ENCODE results near the gene KNDC1.

Gene KNDC1

DNA sequence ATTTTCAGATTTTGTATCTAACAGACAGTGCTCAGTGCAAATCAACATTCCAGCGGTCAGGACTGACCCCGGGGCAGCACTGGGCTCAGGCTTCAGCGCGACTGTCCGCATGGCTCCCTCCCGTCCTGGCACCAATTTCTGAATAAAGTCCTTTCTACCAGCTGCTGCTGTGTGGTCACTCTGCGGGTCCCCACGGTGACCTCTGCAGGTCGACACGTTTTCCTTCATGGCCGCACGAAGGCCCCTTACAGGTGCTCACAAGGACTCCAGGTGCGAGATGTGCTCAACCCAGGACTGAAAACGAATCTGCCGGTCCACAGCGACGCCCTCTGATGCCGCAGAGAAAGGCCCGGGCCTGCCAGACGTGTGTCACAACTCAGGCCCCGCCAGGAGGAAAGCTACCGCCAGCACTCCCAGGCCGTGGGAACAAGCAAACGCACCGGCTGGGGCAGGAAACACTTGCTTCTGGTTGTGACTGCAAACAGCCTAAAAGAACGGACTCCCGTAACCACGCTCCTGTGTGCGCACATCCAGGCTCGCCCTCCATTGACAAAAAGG lies 66.3 kb downstream of the KNDC1 start:
- TF ChIP-seq, protein P1, sequence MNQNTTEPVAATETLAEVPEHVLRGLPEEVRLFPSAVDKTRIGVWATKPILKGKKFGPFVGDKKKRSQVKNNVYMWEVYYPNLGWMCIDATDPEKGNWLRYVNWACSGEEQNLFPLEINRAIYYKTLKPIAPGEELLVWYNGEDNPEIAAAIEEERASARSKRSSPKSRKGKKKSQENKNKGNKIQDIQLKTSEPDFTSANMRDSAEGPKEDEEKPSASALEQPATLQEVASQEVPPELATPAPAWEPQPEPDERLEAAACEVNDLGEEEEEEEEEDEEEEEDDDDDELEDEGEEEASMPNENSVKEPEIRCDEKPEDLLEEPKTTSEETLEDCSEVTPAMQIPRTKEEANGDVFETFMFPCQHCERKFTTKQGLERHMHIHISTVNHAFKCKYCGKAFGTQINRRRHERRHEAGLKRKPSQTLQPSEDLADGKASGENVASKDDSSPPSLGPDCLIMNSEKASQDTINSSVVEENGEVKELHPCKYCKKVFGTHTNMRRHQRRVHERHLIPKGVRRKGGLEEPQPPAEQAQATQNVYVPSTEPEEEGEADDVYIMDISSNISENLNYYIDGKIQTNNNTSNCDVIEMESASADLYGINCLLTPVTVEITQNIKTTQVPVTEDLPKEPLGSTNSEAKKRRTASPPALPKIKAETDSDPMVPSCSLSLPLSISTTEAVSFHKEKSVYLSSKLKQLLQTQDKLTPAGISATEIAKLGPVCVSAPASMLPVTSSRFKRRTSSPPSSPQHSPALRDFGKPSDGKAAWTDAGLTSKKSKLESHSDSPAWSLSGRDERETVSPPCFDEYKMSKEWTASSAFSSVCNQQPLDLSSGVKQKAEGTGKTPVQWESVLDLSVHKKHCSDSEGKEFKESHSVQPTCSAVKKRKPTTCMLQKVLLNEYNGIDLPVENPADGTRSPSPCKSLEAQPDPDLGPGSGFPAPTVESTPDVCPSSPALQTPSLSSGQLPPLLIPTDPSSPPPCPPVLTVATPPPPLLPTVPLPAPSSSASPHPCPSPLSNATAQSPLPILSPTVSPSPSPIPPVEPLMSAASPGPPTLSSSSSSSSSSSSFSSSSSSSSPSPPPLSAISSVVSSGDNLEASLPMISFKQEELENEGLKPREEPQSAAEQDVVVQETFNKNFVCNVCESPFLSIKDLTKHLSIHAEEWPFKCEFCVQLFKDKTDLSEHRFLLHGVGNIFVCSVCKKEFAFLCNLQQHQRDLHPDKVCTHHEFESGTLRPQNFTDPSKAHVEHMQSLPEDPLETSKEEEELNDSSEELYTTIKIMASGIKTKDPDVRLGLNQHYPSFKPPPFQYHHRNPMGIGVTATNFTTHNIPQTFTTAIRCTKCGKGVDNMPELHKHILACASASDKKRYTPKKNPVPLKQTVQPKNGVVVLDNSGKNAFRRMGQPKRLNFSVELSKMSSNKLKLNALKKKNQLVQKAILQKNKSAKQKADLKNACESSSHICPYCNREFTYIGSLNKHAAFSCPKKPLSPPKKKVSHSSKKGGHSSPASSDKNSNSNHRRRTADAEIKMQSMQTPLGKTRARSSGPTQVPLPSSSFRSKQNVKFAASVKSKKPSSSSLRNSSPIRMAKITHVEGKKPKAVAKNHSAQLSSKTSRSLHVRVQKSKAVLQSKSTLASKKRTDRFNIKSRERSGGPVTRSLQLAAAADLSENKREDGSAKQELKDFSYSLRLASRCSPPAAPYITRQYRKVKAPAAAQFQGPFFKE (tag by site-specific recombination; IDR thresholded peaks at IDR 0.05; ENCODE audit: borderline replicate concordance): no peak
- TF ChIP-seq, protein P2, sequence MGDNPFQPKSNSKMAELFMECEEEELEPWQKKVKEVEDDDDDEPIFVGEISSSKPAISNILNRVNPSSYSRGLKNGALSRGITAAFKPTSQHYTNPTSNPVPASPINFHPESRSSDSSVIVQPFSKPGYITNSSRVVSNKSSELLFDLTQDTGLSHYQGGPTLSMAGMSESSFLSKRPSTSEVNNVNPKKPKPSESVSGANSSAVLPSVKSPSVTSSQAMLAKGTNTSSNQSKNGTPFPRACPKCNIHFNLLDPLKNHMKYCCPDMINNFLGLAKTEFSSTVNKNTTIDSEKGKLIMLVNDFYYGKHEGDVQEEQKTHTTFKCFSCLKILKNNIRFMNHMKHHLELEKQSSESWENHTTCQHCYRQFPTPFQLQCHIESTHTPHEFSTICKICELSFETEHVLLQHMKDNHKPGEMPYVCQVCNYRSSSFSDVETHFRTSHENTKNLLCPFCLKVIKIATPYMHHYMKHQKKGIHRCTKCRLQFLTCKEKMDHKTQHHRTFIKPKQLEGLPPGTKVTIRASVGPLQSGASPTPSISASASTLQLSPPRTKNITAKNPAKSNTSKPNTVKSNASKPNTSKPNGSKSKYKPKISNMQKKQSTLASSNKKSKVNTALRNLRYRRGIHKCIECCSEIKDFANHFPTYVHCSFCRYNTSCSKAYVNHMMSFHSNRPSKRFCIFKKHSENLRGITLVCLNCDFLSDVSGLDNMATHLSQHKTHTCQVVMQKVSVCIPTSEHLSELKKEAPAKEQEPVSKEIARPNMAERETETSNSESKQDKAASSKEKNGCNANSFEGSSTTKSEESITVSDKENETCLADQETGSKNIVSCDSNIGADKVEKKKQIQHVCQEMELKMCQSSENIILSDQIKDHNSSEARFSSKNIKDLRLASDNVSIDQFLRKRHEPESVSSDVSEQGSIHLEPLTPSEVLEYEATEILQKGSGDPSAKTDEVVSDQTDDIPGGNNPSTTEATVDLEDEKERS (tag by site-specific recombination; IDR thresholded peaks at IDR 0.05): no peak
- TF ChIP-seq ZNF335 (tag by site-specific recombination; conservative IDR thresholded peaks at IDR 0.05): no peak
- TF ChIP-seq ZNF175 (tag by site-specific recombination; IDR thresholded peaks at IDR 0.05): no peak
- no peak for TF ChIP-seq ZNF510 (tag by site-specific recombination; IDR thresholded peaks at IDR 0.05; ENCODE audit: insufficient replicate concordance)
- no peak for TF ChIP-seq ZNF768 (tag by site-specific recombination; IDR thresholded peaks at IDR 0.05)
- no peak for TF ChIP-seq ZNF121 (tag by site-specific recombination; IDR thresholded peaks at IDR 0.05)
- TF ChIP-seq ZNF184 (tag by site-specific recombination; IDR thresholded peaks at IDR 0.05): no peak
- TF ChIP-seq ZNF112 (tag by site-specific recombination; IDR thresholded peaks at IDR 0.05): no peak
- TF ChIP-seq ZFP37 (tag by site-specific recombination; IDR thresholded peaks at IDR 0.05): no peak
- Histone ChIP-seq H3K36me3 (ENCODE audit: control insufficient read depth in 2 of 2, insufficient read depth in 1 of 2, low read length in 2 of 2) (no peaks in the 10 kb centered on the region), H3K4me3 (ENCODE audit: low read depth, low read length) (no peak overlapping the region), H3K4me1 (ENCODE audit: control insufficient read depth, insufficient read depth, low read length) (no peaks in the 10 kb centered on the region), H3K9me3 (ENCODE audit: control insufficient read depth, insufficient read depth, low read depth, low read length) (no peaks in the 10 kb centered on the region), H3K27ac (ENCODE audit: extremely low read depth, low read depth, low read length) (no peak overlapping the region)
- ChIA-PET POLR2A (interaction anchor here (0.6 kb wide), 1 partner anchor 51 kb away, joined by 6 read pairs; no protein-coding TSS in a partner anchor), CTCF (no interaction called here)

DNA sequence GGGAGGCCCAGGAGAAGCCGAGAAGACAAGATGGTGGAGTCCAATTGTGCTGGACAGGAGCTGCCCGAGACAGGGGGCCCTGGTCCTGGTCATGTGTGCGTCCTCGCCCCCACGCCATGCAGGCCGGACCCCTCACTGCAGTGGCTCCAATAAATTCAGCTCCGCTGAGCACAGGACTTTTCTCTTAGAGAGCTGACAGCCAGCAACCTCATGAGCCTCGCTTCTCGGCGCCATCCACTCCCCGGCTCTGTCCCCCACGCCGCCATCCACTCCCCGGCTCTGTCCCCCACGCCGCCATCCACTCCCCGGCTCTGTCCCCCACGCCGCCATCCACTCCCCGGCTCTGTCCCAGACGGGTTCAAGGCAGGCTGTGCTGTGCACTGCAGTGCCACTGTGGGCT lies 67.2 kb downstream of the KNDC1 start:
- TF ChIP-seq, protein P3, sequence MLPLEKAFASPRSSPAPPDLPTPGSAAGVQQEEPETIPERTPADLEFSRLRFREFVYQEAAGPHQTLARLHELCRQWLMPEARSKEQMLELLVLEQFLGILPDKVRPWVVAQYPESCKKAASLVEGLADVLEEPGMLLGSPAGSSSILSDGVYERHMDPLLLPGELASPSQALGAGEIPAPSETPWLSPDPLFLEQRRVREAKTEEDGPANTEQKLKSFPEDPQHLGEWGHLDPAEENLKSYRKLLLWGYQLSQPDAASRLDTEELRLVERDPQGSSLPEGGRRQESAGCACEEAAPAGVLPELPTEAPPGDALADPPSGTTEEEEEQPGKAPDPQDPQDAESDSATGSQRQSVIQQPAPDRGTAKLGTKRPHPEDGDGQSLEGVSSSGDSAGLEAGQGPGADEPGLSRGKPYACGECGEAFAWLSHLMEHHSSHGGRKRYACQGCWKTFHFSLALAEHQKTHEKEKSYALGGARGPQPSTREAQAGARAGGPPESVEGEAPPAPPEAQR (tag by site-specific recombination; IDR thresholded peaks at IDR 0.05): no peak
- TF ChIP-seq ZBTB20 (tag by site-specific recombination; IDR thresholded peaks at IDR 0.05) (no peak), KLF10 (tag by site-specific recombination; IDR thresholded peaks at IDR 0.05) (no peak), ZNF214 (tag by site-specific recombination; IDR thresholded peaks at IDR 0.05; ENCODE audit: borderline replicate concordance) (no peak)
- POLR2A ChIA-PET: no interaction called here

More for the DNA sequence above, 67.2 kb downstream of the KNDC1 start:
- Histone ChIP-seq H3K4me1 (ENCODE audit: control insufficient read depth, insufficient read depth, low read length) (no peaks in the 10 kb centered on the region), H3K27ac (ENCODE audit: extremely low read depth, low read depth, low read length) (no peak overlapping the region), H3K36me3 (ENCODE audit: control insufficient read depth in 2 of 2, insufficient read depth in 1 of 2, low read length in 2 of 2) (no peaks in the 10 kb centered on the region), H3K9me3 (ENCODE audit: control insufficient read depth, insufficient read depth, low read depth, low read length) (no peaks in the 10 kb centered on the region), H3K4me3 (ENCODE audit: low read depth, low read length) (no peak overlapping the region)
- CTCF ChIA-PET: no interaction called here
